HepG2 (cell line): ENCODE results near the gene CDC42EP4. TPM values are rescaled to one million over a fixed set of nuclear protein-coding genes. Genes with fewer than 3 reads are reported as not detected.

Source experiments
- GLI4 ChIP-seq: sonication (generic); formaldehyde crosslinking; IDR thresholded peaks from 2 replicates; pipeline ENCODE4 v1.5.1; 2020; ENCODE audit warnings: missing genetic modification reagents, mild to moderate bottlenecking, moderate library complexity, borderline replicate concordance
- HDAC6 ChIP-seq: fragments of 200-600 bp; sonication (generic); IDR thresholded peaks from 2 replicates; pipeline ENCODE4 v1.7.0; 2017; ENCODE audit warnings: mild to moderate bottlenecking, antibody characterized with exemption, low read length, low read depth
- NCOA2 ChIP-seq: sonication (generic); formaldehyde crosslinking; IDR thresholded peaks from 2 replicates; pipeline ENCODE4 v1.8.0; 2022; ENCODE audit warnings: inconsistent platforms
- POGZ ChIP-seq: sonication (generic); formaldehyde crosslinking; IDR thresholded peaks from 2 replicates; pipeline ENCODE4 v1.4.0; 2020; ENCODE audit warnings: mild to moderate bottlenecking, missing genetic modification reagents
- POLR2A ChIP-seq, 2 experiments: IDR thresholded peaks; 2 replicates each; pipeline ENCODE4 v1.6.1; 2011; ENCODE audit warnings: low read depth in 2 of 2, low read length in 2 of 2, mild to moderate bottlenecking in 1 of 2, moderate library complexity in 1 of 2; ENCODE audit not compliant: insufficient read depth in 1 of 2
- PPARG ChIP-seq: conservative IDR thresholded peaks from 2 replicates; pipeline ENCODE4 v1.6.1; 2016; ENCODE audit warnings: missing biosample characterization, missing genetic modification reagents
- PRPF4 ChIP-seq: fragments of 200-400 bp; formaldehyde crosslinking; IDR thresholded peaks from 2 replicates; pipeline ENCODE4 v1.6.1; 2016; ENCODE audit warnings: low read length, low read depth; ENCODE audit not compliant: poor library complexity, severe bottlenecking
- RBAK ChIP-seq: sonication (generic); formaldehyde crosslinking; IDR thresholded peaks from 2 replicates; pipeline ENCODE4 v1.5.1; 2020; ENCODE audit warnings: mild to moderate bottlenecking, missing genetic modification reagents
- SIX4 ChIP-seq: sonication (generic); formaldehyde crosslinking; IDR thresholded peaks from 2 replicates; pipeline ENCODE4 v1.4.0; 2020; ENCODE audit warnings: missing genetic modification reagents
- SRSF4 ChIP-seq: fragments of 200-400 bp; formaldehyde crosslinking; IDR thresholded peaks from one replicate; pipeline ENCODE4 v1.6.1; 2018; ENCODE audit warnings: mild to moderate bottlenecking, low read depth, low read length, moderate library complexity; ENCODE audit not compliant: poor library complexity, severe bottlenecking
- ZFAT ChIP-seq: sonication (generic); formaldehyde crosslinking; conservative IDR thresholded peaks from 2 replicates; pipeline ENCODE4 v1.8.1; 2023; ENCODE audit warnings: missing genetic modification reagents, inconsistent platforms
- ZFYVE20 ChIP-seq: sonication (generic); formaldehyde crosslinking; IDR thresholded peaks from 2 replicates; pipeline ENCODE4 v1.8.0; 2023; ENCODE audit warnings: low read depth, mild to moderate bottlenecking, moderate library complexity, missing genetic modification reagents, borderline replicate concordance
- ZMYM4 ChIP-seq: sonication (generic); formaldehyde crosslinking; IDR thresholded peaks from 2 replicates; pipeline ENCODE4 v1.8.1; 2023; ENCODE audit warnings: mild to moderate bottlenecking, missing genetic modification reagents
- ZNF343 ChIP-seq: sonication (generic); formaldehyde crosslinking; IDR thresholded peaks from 2 replicates; pipeline ENCODE4 v1.4.0; 2020; ENCODE audit warnings: mild to moderate bottlenecking, missing genetic modification reagents
- ZNF672 ChIP-seq: sonication (generic); formaldehyde crosslinking; IDR thresholded peaks from 2 replicates; pipeline ENCODE4 v1.8.1; 2022; ENCODE audit warnings: missing genetic modification reagents
- ZNF703 ChIP-seq: sonication (generic); formaldehyde crosslinking; IDR thresholded peaks from 2 replicates; pipeline ENCODE4 v1.5.1; 2020; ENCODE audit warnings: missing genetic modification reagents, mild to moderate bottlenecking, moderate library complexity, borderline replicate concordance
- ZNF724P ChIP-seq: sonication (generic); formaldehyde crosslinking; IDR thresholded peaks from 2 replicates; pipeline ENCODE4 v1.8.0; 2022; ENCODE audit warnings: missing genetic modification reagents, borderline replicate concordance
- ZNF891 ChIP-seq: sonication (generic); formaldehyde crosslinking; IDR thresholded peaks from 2 replicates; pipeline ENCODE4 v1.5.0; 2020; ENCODE audit warnings: mild to moderate bottlenecking, missing genetic modification reagents
- ZSCAN29 ChIP-seq: sonication (generic); formaldehyde crosslinking; conservative IDR thresholded peaks from 2 replicates; pipeline ENCODE4 v1.4.0; 2020; ENCODE audit warnings: mild to moderate bottlenecking, missing genetic modification reagents
- polyA plus RNA-seq, 8 experiments: library from polyadenylated mRNA; depleted of rRNA in 3 of 8; stranded (reverse) in 7 of 8; unstranded in 1 of 8; fragments of >200 nt; fragmentation: Illumina TruSeq in 4 of 8; extraction: Trizol in 4 of 8; gene quantifications; 2 replicates each; pipeline versions ENCODE4 v1.2.1 to v1.2.3, GENCODE V29; 2011 to 2016; ENCODE audit warnings: low read depth in 4 of 8, missing spikeins in 1 of 8, mixed read lengths in 1 of 8; ENCODE audit not compliant: insufficient read depth in 1 of 8
- total RNA-seq, 5 experiments: library from RNA; depleted of rRNA; stranded (reverse); fragments of >200 nt; fragmentation: Illumina TruSeq; extraction: Trizol; gene quantifications; 2 replicates each; pipeline ENCODE4 v1.2.3, GENCODE V29; 2016; ENCODE audit warnings: low read depth in 1 of 5
- TF ChIP-seq, protein P1 (sequence below): sonication (generic); formaldehyde crosslinking; conservative IDR thresholded peaks from 2 replicates; pipeline ENCODE4 v1.4.0; 2020; ENCODE audit warnings: missing genetic modification reagents
- TF ChIP-seq, protein P2 (sequence below): sonication (generic); formaldehyde crosslinking; IDR thresholded peaks from 2 replicates; pipeline ENCODE4 v1.5.0; 2020; ENCODE audit warnings: missing genetic modification reagents, mild to moderate bottlenecking, borderline replicate concordance
- TF ChIP-seq, protein P3 (sequence below): sonication (generic); formaldehyde crosslinking; IDR thresholded peaks from 2 replicates; pipeline ENCODE4 v1.5.1; 2020; ENCODE audit warnings: mild to moderate bottlenecking, missing genetic modification reagents, moderate library complexity
- TF ChIP-seq, protein P4 (sequence below): sonication (generic); formaldehyde crosslinking; IDR thresholded peaks from 2 replicates; pipeline ENCODE4 v1.5.1; 2020; ENCODE audit warnings: mild to moderate bottlenecking, missing genetic modification reagents, borderline replicate concordance

CDC42EP4 gene
- total and polyA plus RNA-seq, 2 of the 13 experiments (the other 11 are each of a cell fraction or from before 2014, with no cell fraction given) = 19.0 to 54.0 TPM

DNA sequence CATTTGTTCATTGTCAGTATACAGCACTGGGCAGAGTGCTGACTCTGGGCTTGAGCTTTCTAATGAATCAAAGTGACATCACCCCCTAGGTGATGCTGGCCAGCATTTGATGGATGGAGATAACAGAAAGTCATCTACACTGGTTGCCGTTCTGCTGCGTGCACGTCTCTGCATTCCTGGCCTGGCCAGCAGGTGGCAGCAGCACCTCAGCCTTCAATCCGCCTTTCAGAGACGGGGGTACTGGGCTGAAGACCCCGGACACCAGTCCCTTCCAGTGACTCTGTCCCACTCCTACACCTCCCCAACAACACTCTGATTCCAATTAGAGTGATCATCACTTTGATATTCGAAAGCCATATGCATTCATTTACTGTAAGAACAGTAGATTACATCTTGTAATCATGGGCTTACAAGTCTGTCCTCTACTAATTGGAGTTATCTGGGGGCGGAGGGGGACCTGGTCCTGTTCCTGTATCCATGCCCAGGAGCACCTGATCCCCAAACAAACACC lies 56.1 kb downstream of the CDC42EP4 start (continued):
- TF ChIP-seq, protein P1, sequence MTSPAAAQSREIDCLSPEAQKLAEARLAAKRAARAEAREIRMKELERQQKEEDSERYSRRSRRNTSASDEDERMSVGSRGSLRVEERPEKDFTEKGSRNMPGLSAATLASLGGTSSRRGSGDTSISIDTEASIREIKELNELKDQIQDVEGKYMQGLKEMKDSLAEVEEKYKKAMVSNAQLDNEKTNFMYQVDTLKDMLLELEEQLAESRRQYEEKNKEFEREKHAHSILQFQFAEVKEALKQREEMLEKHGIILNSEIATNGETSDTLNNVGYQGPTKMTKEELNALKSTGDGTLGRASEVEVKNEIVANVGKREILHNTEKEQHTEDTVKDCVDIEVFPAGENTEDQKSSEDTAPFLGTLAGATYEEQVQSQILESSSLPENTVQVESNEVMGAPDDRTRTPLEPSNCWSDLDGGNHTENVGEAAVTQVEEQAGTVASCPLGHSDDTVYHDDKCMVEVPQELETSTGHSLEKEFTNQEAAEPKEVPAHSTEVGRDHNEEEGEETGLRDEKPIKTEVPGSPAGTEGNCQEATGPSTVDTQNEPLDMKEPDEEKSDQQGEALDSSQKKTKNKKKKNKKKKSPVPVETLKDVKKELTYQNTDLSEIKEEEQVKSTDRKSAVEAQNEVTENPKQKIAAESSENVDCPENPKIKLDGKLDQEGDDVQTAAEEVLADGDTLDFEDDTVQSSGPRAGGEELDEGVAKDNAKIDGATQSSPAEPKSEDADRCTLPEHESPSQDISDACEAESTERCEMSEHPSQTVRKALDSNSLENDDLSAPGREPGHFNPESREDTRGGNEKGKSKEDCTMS = no peak
- no peak for TF ChIP-seq ZNF891 (CRISPR knock-in tag)
- no peak for TF ChIP-seq ZFAT (CRISPR knock-in tag)
- TF ChIP-seq ZNF343 (CRISPR knock-in tag) = no peak
- TF ChIP-seq SIX4 (CRISPR knock-in tag) = no peak
- TF ChIP-seq, protein P2, sequence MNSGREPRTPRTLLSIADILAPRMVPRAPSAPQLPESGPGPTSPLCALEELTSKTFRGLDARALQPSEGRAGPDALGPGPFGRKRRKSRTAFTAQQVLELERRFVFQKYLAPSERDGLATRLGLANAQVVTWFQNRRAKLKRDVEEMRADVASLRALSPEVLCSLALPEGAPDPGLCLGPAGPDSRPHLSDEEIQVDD (CRISPR knock-in tag) = no peak
- TF ChIP-seq PPARG (CRISPR knock-in tag) = no peak
- TF ChIP-seq SRSF4 = no peak
- peak; percentile 48; the same call in 1 of the 2 replicates for TF ChIP-seq ZNF724P (CRISPR knock-in tag)
- TF ChIP-seq RBAK (CRISPR knock-in tag) = no peak
- no peak for TF ChIP-seq GLI4 (CRISPR knock-in tag)
- no peak for TF ChIP-seq ZNF703 (CRISPR knock-in tag)
- no peak for TF ChIP-seq POLR2A (IDR thresholded peaks at IDR 0.05; ENCODE audit: insufficient read depth in 1 of 2, low read depth in 2 of 2, low read length in 2 of 2)
- TF ChIP-seq NCOA2 = no peak
- TF ChIP-seq, protein P3, sequence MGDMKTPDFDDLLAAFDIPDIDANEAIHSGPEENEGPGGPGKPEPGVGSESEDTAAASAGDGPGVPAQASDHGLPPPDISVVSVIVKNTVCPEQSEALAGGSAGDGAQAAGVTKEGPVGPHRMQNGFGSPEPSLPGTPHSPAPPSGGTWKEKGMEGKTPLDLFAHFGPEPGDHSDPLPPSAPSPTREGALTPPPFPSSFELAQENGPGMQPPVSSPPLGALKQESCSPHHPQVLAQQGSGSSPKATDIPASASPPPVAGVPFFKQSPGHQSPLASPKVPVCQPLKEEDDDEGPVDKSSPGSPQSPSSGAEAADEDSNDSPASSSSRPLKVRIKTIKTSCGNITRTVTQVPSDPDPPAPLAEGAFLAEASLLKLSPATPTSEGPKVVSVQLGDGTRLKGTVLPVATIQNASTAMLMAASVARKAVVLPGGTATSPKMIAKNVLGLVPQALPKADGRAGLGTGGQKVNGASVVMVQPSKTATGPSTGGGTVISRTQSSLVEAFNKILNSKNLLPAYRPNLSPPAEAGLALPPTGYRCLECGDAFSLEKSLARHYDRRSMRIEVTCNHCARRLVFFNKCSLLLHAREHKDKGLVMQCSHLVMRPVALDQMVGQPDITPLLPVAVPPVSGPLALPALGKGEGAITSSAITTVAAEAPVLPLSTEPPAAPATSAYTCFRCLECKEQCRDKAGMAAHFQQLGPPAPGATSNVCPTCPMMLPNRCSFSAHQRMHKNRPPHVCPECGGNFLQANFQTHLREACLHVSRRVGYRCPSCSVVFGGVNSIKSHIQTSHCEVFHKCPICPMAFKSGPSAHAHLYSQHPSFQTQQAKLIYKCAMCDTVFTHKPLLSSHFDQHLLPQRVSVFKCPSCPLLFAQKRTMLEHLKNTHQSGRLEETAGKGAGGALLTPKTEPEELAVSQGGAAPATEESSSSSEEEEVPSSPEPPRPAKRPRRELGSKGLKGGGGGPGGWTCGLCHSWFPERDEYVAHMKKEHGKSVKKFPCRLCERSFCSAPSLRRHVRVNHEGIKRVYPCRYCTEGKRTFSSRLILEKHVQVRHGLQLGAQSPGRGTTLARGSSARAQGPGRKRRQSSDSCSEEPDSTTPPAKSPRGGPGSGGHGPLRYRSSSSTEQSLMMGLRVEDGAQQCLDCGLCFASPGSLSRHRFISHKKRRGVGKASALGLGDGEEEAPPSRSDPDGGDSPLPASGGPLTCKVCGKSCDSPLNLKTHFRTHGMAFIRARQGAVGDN (CRISPR knock-in tag) = peak; percentile 51
- TF ChIP-seq HDAC6 = no peak
- no peak for TF ChIP-seq ZNF672
- TF ChIP-seq ZFYVE20 (CRISPR knock-in tag) = no peak
- TF ChIP-seq POGZ (CRISPR knock-in tag) = no peak
- no peak for TF ChIP-seq ZMYM4
- TF ChIP-seq ZSCAN29 (CRISPR knock-in tag) = 0 out of 2 replicates have a peak, but pooled peaks have one; percentile 41
- TF ChIP-seq, protein P4, sequence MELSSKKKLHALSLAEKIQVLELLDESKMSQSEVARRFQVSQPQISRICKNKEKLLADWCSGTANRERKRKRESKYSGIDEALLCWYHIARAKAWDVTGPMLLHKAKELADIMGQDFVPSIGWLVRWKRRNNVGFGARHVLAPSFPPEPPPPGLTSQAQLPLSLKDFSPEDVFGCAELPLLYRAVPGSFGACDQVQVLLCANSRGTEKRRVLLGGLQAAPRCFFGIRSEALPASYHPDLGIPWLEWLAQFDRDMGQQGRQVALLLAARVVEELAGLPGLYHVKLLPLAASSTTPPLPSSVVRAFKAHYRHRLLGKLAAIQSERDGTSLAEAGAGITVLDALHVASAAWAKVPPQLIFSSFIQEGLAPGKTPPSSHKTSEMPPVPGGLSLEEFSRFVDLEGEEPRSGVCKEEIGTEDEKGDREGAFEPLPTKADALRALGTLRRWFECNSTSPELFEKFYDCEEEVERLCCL (CRISPR knock-in tag) = no peak
- no peak for TF ChIP-seq PRPF4
